ENCODE measurements around the gene FAM171A2.
A peak's percentile ranks its signal among the peaks of the same experiment; 100 is the strongest.

- no peak for TF ChIP-seq CTCF (IDR thresholded peaks at IDR 0.05 in 2 of 3, conservative IDR thresholded peaks at IDR 0.05 in 1 of 3; ENCODE audit: control insufficient read depth in 2 of 3, extremely low read depth in 1 of 3, insufficient read depth in 1 of 3, low read depth in 3 of 3, low read length in 3 of 3)
- no peak for TF ChIP-seq ZBTB33 (IDR thresholded peaks at IDR 0.05)
- TF ChIP-seq TAF1 (IDR thresholded peaks at IDR 0.05; ENCODE audit: borderline replicate concordance, low read depth, low read length), result no peak
- TF ChIP-seq SUPT20H (IDR thresholded peaks at IDR 0.05; ENCODE audit: borderline replicate concordance, control insufficient read depth, low read depth, low read length), result no peak
- no peak for TF ChIP-seq SUZ12 (IDR thresholded peaks at IDR 0.05; ENCODE audit: unreplicated experiment)
- TF ChIP-seq POLR2A (IDR thresholded peaks at IDR 0.05; ENCODE audit: low read depth, low read length), result peak; percentile 43; the same call in 1 of the 2 replicates
- TF ChIP-seq EZH2 (IDR thresholded peaks at IDR 0.05; ENCODE audit: borderline replicate concordance, control insufficient read depth, low read depth, low read length), result no peak
- no peak for TF ChIP-seq JUNB (IDR thresholded peaks at IDR 0.05)
- no peak for TF ChIP-seq CBX3 (IDR thresholded peaks at IDR 0.05; ENCODE audit: borderline replicate concordance, low read depth)
These were observed 47.6 kb downstream of the FAM171A2 start for GRCh38 chr17:44315760-44316731.
